B cell (primary cell): Measurements from ENCODE around the gene EEFSEC. TPM values are rescaled to one million over a fixed set of nuclear protein-coding genes. Genes with fewer than 3 reads are reported as not detected.

Source experiments
- ATAC-seq: fragments of 200-7000 bp; cut with Tn5 transposase; one replicate; pipeline ENCODE4 v1.10.0; 2021; ENCODE audit warnings: low read depth, mild to moderate bottlenecking, moderate number of reproducible peaks, moderate library complexity
- CTCF ChIA-PET: fragments of 350-600 bp; sonication (Branson Sonifier 250); formaldehyde crosslinking; loops from one replicate; lab custom pipeline; 2021; ENCODE audit warnings: antibody characterized with exemption, inconsistent platforms; lab: Charles Lee
- POLR2A ChIA-PET: fragments of 350-600 bp; sonication (Branson Sonifier 250); formaldehyde crosslinking; loops from one replicate; lab custom pipeline; 2021; ENCODE audit warnings: antibody characterized with exemption; lab: Charles Lee
- DNase-seq: peaks from one replicate; pipeline ENCODE4 v3.0.0; 2013
- H2AFZ ChIP-seq: 2 replicates; pipeline ENCODE4 v1.6.1; 2012; ENCODE audit warnings: mild to moderate bottlenecking, low read depth, low read length; ENCODE audit not compliant: insufficient read depth, poor library complexity, severe bottlenecking
- H3K27ac ChIP-seq, 2 donors: 1 replicate in 1 of 2; 2 replicates in 1 of 2; pipeline ENCODE4 v1.5.1; 2012 to 2013; ENCODE audit warnings: low read length in 2 of 2, mild to moderate bottlenecking in 2 of 2, moderate library complexity in 1 of 2
- H3K27me3 ChIP-seq, 4 experiments: fragments of 200-600 bp in 1 of 4; sonication (generic) in 1 of 4; replicated peaks in 1 of 4; 1 replicate in 2 of 4; 2 replicates in 2 of 4; pipeline versions ENCODE4 v1.6.1 to v1.7.0; 2013 to 2016; ENCODE audit warnings: low read length in 3 of 4, mild to moderate bottlenecking in 2 of 4, mixed read lengths in 1 of 4, moderate library complexity in 1 of 4; ENCODE audit not compliant: insufficient read depth in 4 of 4, control insufficient read depth in 3 of 4; ENCODE audit errors: control extremely low read depth in 1 of 4
- H3K36me3 ChIP-seq, 2 experiments: replicated peaks in 1 of 2; 1 replicate in 1 of 2; 2 replicates in 1 of 2; pipeline versions ENCODE4 v1.6.1 to v1.7.1; 2013; ENCODE audit warnings: low read length in 1 of 2; ENCODE audit not compliant: insufficient read depth in 2 of 2, control insufficient read depth in 1 of 2; ENCODE audit errors: control extremely low read depth in 1 of 2, extremely low read depth in 1 of 2
- H3K4me1 ChIP-seq, 2 donors: fragments of 200-600 bp in 1 of 2; sonication (generic) in 1 of 2; 1 replicate in 1 of 2; 2 replicates in 1 of 2; pipeline versions ENCODE4 v1.5.1 to v1.6.1; 2013 to 2017; ENCODE audit warnings: low read length in 2 of 2; ENCODE audit not compliant: control insufficient read depth in 2 of 2, insufficient read depth in 2 of 2
- H3K4me2 ChIP-seq: replicated peaks from 2 replicates; pipeline ENCODE3; 2012; ENCODE audit warnings: mild to moderate bottlenecking, low read depth, low read length; ENCODE audit not compliant: poor library complexity, severe bottlenecking
- H3K4me3 ChIP-seq, 5 experiments: fragments of 200-600 bp in 1 of 5; sonication (generic) in 1 of 5; 1 replicate in 3 of 5; 2 replicates in 2 of 5; pipeline versions ENCODE4 v1.5.1 to v1.7.0; 2011 to 2016; ENCODE audit warnings: low read length in 4 of 5, mild to moderate bottlenecking in 4 of 5, low read depth in 2 of 5, control low read depth in 1 of 5, moderate library complexity in 1 of 5; ENCODE audit not compliant: insufficient read depth in 1 of 5; ENCODE audit errors: control extremely low read depth in 1 of 5, extremely low read depth in 1 of 5
- H3K79me2 ChIP-seq: fragments of 200-600 bp; sonication (generic); one replicate; pipeline ENCODE4 v1.6.0; 2016; ENCODE audit warnings: low read length; ENCODE audit not compliant: control insufficient read depth, insufficient read depth
- H3K9ac ChIP-seq: fragments of 200-600 bp; sonication (generic); 2 replicates; pipeline ENCODE4 v1.6.1; 2017; ENCODE audit warnings: mild to moderate bottlenecking, low read length, moderate library complexity
- H3K9me3 ChIP-seq, 3 donors: one replicate each; pipeline versions ENCODE4 v1.6.1 to v1.7.1; 2013; ENCODE audit warnings: low read length in 2 of 3; ENCODE audit not compliant: control insufficient read depth in 2 of 3, insufficient read depth in 1 of 3; ENCODE audit errors: control extremely low read depth in 1 of 3
- H4K20me1 ChIP-seq: 2 replicates; pipeline ENCODE4 v1.6.0; 2012; ENCODE audit warnings: mild to moderate bottlenecking, low read length; ENCODE audit not compliant: insufficient read depth, control insufficient read depth, poor library complexity, severe bottlenecking
- H3K27ac Mint-ChIP-seq: one replicate; pipeline ENCODE4 v1.8.0; 2021; ENCODE audit warnings: mixed read lengths
- H3K27me3 Mint-ChIP-seq: one replicate; pipeline ENCODE4 v1.8.0; 2021; ENCODE audit warnings: mixed read lengths
- H3K4me1 Mint-ChIP-seq: one replicate; pipeline ENCODE4 v1.8.0; 2021; ENCODE audit warnings: mixed read lengths
- H3K4me3 Mint-ChIP-seq: one replicate; pipeline ENCODE4 v1.8.0; 2021; ENCODE audit warnings: mixed read lengths
- H3K9me3 Mint-ChIP-seq: one replicate; pipeline ENCODE4 v1.8.0; 2022; ENCODE audit warnings: mixed read lengths; ENCODE audit not compliant: insufficient read depth
- EZH2 ChIP-seq: IDR thresholded peaks from 2 replicates; pipeline ENCODE4 v1.6.1; 2012; ENCODE audit warnings: borderline replicate concordance, low read depth, mild to moderate bottlenecking, moderate library complexity, low read length; ENCODE audit not compliant: insufficient read depth, poor library complexity, severe bottlenecking
- WGBS: methylation state at CpG from one replicate; pipeline ENCODE4 v1.1.5; 2013; ENCODE audit warnings: missing lambda C conversion rate; ENCODE audit not compliant: insufficient coverage; 5-methylcytosine and 5-hydroxymethylcytosine counted together
- intact Hi-C: fragments of 100-400 bp; cut with micrococcal nuclease; formaldehyde crosslinking; loops from one replicate; pipeline ENCODE4 v1.10.0; 2022
- polyA plus RNA-seq: library from polyadenylated mRNA; depleted of rRNA; stranded (reverse); fragments of >200 nt; gene quantifications from 2 replicates; pipeline ENCODE4 v1.2.3, GENCODE V29; 2012
- total RNA-seq, 2 donors: library from RNA; stranded (reverse); fragments of 120-200 nt in 1 of 2; gene quantifications; 1 replicate in 1 of 2; 2 replicates in 1 of 2; pipeline versions ENCODE4 v1.2.3 to v1.2.4, GENCODE V29; 2013 to 2022
- TF ChIP-seq, protein P1 (sequence below): fragments of 200-600 bp; IDR thresholded peaks from one replicate; pipeline ENCODE4 v1.8.0; 2022; ENCODE audit warnings: antibody characterized with exemption, mild to moderate bottlenecking

EEFSEC gene
- total and polyA plus RNA-seq, 2 donors (not counting 1 experiment from before 2014, with no cell fraction given) = 17.9 to 18.4 TPM

DNA sequence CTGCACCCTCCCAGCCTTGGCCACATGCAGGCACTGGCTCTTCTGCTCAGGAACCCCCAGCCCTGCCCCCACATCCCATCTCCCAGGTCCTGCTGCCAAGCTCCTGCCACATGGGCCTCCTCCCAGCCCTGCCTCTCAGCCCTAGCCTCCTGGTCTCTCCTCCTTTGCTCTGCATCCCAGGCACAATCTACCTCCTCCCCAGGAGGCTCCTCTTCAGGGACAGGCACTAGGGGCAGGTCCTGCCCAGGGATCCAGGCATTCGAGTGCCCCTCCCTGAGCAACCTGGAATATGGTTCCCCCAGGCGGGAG, 301.0 kb downstream of the EEFSEC start:
- H3K79me2 ChIP-seq = no peaks in the 10 kb centered on the region
- peaks cover 0 to 9% (median 0%) of the 10 kb centered on the region in 3 donors for H3K9me3 ChIP-seq
- no peak overlapping the region for H3K9ac ChIP-seq
- Mint-ChIP-seq H3K27ac (no peak overlapping the region), H3K9me3 (no peaks in the 10 kb centered on the region), H3K4me1 (no peaks in the 10 kb centered on the region), H3K4me3 (no peak overlapping the region), H3K27me3 (peaks cover 48% of the 10 kb centered on the region)
- no peaks in the 10 kb centered on the region for H3K4me1 ChIP-seq
- H3K36me3 ChIP-seq = no peaks in the 10 kb centered on the region
- ATAC-seq (no peak), DNase-seq (no peak)
- H3K4me3 ChIP-seq = no peak overlapping the region
- H2AFZ ChIP-seq = no peak overlapping the region
- WGBS = no CpG with 5 or more reads among the region's 2 CpGs
- H4K20me1 ChIP-seq = no peaks in the 10 kb centered on the region
- TF ChIP-seq, protein P1, sequence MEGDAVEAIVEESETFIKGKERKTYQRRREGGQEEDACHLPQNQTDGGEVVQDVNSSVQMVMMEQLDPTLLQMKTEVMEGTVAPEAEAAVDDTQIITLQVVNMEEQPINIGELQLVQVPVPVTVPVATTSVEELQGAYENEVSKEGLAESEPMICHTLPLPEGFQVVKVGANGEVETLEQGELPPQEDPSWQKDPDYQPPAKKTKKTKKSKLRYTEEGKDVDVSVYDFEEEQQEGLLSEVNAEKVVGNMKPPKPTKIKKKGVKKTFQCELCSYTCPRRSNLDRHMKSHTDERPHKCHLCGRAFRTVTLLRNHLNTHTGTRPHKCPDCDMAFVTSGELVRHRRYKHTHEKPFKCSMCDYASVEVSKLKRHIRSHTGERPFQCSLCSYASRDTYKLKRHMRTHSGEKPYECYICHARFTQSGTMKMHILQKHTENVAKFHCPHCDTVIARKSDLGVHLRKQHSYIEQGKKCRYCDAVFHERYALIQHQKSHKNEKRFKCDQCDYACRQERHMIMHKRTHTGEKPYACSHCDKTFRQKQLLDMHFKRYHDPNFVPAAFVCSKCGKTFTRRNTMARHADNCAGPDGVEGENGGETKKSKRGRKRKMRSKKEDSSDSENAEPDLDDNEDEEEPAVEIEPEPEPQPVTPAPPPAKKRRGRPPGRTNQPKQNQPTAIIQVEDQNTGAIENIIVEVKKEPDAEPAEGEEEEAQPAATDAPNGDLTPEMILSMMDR = no peak
- TF ChIP-seq EZH2 = no peak
- CTCF ChIA-PET = no interaction called here
- POLR2A ChIA-PET = no interaction called here
- H3K27me3 ChIP-seq = peaks cover 0 to 8% (median 0%) of the 10 kb centered on the region in 4 experiments
- no peak overlapping the region for H3K4me2 ChIP-seq
- intact Hi-C loops = no loop called here
- H3K27ac ChIP-seq = no peak overlapping the region

DNA sequence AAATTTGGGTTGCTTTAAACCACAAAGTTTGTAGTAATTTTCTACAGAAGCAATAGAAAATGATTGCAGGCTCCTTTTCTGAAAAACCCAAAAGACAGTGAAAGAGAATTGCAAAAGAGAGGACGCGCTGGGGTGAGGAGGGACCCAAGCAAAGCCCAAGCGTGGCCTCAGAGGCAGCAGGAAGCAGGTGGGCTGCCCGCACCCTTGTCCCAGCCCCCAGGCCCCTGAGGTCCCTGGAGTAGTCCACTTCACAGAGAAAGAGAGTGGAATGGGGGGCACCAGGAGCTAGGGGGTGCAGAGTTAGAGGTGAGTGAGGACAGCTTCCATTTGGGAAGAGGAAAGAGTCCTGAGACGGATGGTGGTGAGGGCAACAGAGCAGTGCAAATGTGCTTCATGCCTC, 301.8 kb downstream of the EEFSEC start:
- Histone ChIP-seq H3K9me3 (peaks cover 0 to 5% (median 0%) of the 10 kb centered on the region in 3 donors), H3K9ac (no peak overlapping the region), H3K4me3 (no peak overlapping the region), H3K27me3 (peaks cover 0 to 8% (median 0%) of the 10 kb centered on the region in 4 experiments), H3K79me2 (no peaks in the 10 kb centered on the region), H3K27ac (no peak overlapping the region), H2AFZ (no peak overlapping the region), H3K4me2 (no peak overlapping the region), H3K36me3 (no peaks in the 10 kb centered on the region), H4K20me1 (no peaks in the 10 kb centered on the region), H3K4me1 (no peaks in the 10 kb centered on the region)
- no peak overlapping the region for H3K4me3 Mint-ChIP-seq
- POLR2A ChIA-PET = no interaction called here
- no peak for ATAC-seq
- WGBS = 63% methylated on average over 4 of the region's 5 CpGs
- CTCF ChIA-PET = no interaction called here
- intact Hi-C loops = no loop called here
- DNase-seq = no peak
- no peak overlapping the region for H3K27ac Mint-ChIP-seq
- no peak for TF ChIP-seq EZH2
- TF ChIP-seq, protein P1 = no peak
- peaks cover 46% of the 10 kb centered on the region for H3K27me3 Mint-ChIP-seq
- no peaks in the 10 kb centered on the region for H3K9me3 Mint-ChIP-seq
- no peaks in the 10 kb centered on the region for H3K4me1 Mint-ChIP-seq
